HG03575 (cell line): ENCODE data around the gene ANKRD29.

Experiments
- ATAC-seq: cut with Tn5 transposase; IDR thresholded peaks from one replicate; pipeline ENCODE4 v1.9.1; 2021; ENCODE audit not compliant: unreplicated experiment, insufficient number of reproducible peaks, low FRiP score; ENCODE audit errors: extremely low read depth

Gene ANKRD29, protein sequence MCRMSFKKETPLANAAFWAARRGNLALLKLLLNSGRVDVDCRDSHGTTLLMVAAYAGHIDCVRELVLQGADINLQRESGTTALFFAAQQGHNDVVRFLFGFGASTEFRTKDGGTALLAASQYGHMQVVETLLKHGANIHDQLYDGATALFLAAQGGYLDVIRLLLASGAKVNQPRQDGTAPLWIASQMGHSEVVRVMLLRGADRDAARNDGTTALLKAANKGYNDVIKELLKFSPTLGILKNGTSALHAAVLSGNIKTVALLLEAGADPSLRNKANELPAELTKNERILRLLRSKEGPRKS

DNA sequence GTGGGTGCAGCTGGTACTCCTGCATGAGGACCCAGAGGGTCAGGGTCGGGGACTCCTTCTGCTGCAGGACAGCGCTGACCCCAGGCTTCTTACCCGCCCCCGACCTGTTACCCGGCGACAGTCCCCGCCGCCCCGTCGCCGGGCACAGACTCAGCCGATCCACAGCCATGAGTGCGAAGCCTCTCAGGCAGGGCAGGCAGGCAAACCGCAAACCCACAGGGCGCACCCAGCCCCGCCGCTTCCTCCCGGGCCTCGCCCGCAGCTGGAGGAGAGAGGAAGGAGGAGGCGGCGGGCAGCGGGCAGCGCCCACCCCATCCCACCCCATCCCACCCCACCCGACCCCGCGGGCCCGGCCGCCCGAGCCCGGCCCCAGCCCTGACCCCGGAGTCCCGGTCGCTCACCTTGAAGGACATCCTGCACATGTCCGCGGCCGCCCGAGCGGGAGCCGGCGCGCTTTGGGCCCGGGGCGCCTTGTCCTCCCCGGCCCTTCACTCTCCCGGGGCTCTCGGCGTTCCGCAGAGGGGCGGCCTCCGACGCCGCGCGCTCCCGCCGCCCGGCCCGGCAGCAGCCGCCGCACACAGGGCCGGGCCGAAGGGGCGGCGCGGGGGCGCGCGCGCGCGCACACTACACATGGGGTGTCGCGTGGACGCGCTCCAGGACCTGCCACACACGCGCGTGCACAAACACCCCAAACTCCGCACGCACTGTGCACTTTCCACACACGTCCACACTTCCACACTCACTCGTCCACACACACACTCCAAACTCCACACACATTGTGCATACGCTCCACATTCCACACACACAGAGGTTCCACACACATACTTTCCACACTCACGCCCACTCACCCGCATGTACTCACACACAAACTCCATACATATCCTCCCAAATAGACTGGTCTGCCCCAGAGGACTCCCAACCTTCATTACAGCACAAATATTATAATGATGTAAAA is at the start of gene ANKRD29:
TSS of gene ANKRD29 (minus strand) at position 603 of the 955 bp plus-strand sequence. CDS start at position 422, 181 bp downstream.
- ATAC-seq = no peak

DNA sequence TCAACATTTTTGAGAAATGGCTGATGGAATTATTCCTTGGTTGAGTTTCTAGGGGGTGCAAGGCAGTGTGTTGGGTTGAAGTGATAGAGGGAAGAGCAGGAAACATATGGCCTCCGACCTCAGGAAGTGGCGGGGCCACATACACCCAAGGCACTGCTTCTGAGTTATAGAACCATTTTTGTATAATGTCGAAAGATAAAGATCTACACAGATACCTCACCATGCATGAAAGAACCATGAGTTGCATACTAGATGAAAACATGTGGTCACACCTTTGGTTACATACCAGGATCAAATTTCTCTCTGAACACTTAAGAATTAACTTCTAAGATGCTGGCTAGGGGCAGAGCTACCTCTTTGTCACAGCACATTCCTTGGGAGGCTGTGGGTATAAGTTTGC is 49.7 kb upstream of the ANKRD29 start:
- no peak for ATAC-seq

DNA sequence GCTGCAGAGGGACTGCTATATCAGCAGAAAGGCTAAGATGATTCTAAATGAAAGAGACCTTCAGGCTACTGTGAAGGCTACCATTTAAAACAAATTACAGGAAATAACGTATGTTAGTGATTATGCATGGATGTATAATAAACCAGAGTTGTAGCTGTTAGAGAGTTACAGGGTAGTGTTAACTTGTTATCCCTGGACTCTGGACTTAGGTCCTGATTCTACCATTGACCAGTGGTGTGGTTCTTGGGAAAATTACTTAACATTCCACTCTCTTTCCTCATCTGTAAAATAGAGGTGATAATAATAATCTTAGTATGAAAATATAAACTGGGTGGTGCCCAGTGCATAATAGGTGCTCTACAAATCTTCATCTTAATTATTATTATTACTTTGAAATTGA is 48.7 kb upstream of the ANKRD29 start:
- no peak for ATAC-seq

DNA sequence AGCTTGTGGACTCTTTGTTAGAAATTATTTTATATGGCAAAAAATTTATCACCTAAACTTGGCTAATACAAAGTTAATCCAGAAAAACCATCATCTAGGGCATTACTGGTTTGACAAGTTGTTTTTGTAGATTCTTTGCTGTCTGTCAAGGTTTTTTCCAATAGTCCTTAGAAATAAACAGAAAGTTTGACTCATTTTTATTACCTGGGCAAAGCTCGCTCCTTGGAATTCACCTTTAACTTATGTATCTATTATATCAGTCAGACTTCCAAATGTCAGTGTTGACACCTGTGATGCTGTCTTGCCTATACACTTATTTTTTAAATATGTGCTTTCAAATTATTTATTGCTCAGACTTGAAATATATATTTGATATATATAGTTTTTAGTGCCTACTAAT is 48.2 kb upstream of the ANKRD29 start:
- ATAC-seq = no peak

DNA sequence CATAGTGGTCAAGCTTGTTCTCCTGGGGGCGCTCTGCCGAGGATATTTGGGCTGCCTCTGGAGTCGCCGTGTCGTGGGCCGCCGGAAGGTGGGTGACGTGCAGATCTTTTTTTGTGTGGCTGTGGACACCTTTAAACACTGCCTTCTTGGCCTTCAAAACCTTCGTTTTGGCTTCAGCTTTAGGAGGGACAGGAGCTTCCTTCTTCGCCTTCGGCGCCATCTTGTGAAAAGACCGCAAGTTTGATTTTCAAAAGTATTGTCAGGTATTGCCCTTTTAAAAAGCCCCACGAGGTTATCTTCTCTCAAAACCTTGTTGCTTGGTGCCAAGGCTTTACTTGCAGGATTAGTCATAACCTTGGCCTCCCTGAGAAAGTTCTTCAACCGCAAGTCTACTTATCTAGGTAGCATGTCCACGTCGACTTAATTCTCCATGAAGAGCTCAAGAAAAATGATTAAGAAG is 47.4 kb upstream of the ANKRD29 start:
- no peak for ATAC-seq

DNA sequence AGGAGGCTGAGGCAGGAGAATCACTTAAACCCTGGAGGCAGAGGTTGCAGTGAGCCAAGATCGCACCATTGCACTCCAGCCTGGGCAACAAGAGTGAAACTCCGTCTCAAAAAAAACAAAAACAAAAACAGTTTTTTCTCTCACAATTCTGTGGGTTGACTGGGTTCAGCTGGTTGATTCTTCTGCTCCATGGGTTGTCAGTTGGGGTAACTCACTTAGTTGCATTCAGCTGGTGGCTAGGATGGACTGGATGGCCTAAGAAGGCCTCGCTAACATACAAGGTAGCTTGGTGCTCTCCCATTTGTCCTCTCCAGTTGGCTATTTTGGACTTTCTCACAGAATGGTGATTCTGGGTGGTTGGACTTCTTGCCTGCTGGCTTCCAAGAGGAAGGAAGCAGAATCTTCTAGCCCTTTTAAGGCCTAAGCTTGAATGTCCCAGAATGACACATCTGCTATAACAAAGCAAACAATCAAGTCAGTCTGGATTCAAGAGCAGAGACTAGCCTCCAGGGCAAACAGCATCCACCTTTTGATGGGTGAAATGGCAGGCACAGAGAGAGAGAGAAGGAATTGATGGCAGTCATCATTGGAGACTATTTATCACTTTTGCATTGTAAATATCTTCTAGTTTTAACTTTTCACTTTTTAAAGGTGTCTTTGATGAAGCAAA is 44.4 kb upstream of the ANKRD29 start:
- ATAC-seq = no peak

DNA sequence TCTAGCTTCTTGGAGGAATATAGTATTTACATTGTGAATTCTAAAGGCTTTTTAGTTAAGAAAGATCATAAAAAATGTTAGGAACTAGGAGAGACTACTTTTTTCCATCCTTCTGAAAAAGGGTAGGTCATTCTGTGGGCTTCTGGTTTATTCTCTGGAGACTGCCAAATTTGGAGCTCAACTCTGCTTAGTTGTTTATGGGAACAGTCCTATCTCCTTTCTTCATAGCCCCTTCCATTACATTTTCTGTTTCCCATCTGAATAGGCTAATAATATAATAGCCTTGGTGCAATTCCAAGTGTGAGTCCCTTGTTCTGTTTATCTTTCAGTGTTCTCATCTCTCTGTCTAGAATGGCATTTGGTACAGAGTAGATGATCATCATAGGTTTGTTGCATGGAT is 42.1 kb upstream of the ANKRD29 start:
- no peak for ATAC-seq

DNA sequence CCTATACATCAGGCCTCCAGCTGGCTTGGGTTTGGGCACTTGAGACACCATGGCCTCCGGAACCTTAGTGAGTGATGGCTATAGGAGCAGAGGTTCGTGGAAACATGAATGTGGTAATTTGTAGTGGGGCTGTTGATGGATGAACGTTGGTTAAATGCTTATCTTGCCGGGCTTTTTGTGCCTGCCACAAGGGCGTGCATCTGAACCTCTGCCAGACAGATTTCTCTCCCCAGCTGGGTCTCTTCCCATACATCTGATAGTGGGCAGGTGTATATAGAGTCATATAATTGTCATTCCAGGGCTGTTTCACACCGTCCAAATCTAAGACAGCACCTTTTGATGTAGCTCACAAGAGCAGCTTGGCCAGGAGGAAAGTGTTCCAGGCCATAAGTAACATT is 41.3 kb upstream of the ANKRD29 start:
- no peak for ATAC-seq

DNA sequence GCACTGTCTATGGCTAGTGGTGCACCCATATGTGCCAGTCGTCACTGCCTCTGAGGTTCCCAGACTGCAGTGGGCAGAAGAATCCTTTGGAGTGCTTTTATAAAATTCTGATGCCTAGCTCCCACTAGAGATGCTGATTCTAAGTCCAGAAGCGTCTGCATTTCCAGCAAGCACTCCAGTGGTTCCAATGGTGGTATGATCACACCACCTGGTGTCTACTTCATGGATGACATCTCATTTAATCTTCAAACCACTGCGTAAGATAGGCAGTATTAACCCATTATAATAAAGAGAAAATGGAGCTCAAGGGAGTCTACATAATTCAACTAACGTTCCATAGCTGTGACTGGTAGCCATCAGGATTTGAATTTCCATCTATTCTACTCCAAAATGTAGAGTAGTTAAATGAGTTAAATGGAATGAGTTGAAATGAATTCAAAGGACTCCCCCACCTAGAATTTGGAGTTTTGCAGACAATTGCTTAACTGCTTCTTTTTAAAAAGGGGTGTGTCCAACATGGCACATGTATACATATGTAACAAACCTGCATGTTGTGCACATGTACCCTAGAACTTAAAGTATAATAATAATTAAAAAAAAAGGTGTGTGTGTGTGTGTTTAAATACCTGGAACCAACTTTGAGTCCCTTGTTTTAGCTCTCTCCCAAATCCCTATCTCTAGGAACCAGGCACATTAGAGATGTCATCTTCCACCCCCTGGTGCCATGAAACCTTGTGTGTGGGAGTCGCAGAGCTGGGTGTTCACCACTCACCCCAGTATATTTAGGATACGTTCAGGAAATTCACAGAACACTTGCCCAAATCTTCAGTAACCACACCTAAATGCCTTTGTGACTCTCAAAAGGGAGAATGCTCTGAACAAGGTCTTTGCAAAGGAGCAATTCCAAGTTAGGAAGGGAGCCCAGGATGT is 40.6 kb upstream of the ANKRD29 start:
- no peak for ATAC-seq

DNA sequence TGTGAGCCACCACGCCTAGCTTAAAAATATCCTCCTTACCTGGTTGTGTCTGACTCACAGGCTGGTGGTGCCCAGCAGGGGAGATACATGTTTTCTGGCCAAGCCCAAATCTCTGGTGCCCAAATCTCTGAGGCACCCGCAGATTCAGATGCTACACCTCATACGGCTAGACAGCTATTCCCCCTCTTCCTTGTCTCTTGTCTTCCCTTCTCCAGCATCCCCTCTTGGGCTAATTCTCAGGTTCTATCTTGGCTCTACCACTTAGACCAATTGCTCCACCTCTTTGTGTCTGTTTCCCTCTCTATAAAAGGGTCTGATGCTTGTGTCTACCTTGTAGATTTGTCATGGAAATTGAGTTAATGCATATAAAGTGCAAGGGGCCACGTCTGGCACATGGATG is 39.9 kb upstream of the ANKRD29 start:
- no peak for ATAC-seq

DNA sequence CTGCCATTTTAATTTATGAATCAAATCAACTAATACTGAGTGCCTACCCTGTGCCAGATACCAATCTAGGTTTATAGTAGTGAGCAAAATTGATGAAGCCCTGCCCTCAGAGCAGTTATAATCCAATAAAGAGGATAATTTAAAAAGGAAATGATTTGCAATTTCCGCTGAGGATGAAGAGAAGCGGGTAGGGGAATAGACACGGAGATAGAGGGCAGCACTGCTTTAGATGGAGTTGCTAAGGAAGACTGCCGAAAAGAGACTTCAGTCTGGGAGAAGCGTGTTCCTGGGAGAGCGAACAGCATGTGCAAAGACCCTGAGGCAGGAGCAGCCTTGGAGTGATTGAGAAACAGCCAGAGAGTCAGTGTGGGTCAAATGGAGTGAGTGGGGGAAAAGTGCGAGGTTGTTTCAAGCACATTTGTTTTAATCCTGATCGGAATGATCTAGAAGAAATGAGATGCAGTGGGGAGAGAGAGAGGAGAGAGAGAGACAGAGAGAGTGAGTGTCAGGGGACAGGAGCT is 38.9 kb upstream of the ANKRD29 start:
- no peak for ATAC-seq

DNA sequence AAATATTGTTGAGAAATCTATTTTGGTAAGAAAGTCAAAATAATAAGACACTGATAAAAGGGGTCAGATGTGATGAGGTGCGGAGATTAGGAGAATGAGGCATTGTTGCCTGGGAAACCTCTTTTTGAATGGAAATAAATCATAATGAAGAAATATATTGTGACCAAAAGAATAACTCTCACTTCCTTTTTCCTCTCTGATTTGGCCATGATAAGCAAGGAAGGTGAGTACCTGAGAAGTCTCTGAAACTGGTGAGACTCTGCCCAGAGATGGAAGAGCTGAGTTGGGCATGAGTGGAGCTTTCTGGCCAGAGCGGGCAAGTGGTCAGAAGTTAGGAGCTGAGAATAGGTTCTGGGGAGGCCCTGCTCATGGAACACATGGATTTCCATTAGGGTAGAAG is 38.3 kb upstream of the ANKRD29 start:
- ATAC-seq = no peak

DNA sequence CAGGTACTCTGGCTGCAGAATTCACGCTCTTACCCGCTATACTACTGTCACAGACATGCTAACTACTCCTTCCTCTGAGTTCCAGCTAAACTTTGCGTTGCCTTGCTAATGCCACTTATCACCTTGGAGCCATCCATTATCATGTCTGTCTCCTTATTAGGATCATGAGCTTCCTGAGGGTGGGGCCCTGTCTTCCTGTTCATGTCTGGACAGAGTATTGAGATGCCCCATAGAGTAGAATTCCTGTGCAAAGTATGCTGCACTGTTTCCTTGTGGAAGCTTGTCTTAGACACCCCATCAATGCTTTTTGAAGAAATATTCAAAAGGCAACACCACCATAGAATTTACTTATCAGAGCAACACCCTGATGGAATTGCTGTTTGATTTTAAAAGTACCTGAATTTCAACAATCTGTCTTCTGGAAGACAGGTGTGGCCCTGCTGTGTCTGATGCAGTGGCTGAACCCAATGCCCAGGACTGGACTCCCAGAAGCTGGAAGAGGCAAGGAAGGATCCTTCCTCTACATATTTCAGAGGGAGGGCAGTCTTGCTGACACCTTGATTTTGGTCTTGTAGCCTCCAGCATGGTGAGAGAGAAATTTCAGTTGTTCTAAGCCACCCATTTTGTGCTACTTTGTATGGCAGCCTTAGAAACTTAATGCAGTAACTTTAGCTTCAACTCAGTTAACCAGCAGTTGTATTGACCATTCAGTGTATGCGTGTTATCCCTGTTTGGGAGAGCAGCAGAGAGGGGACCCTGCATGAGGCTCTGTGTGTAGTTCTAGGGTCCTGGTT is 32.1 kb upstream of the ANKRD29 start:
- ATAC-seq = no peak

DNA sequence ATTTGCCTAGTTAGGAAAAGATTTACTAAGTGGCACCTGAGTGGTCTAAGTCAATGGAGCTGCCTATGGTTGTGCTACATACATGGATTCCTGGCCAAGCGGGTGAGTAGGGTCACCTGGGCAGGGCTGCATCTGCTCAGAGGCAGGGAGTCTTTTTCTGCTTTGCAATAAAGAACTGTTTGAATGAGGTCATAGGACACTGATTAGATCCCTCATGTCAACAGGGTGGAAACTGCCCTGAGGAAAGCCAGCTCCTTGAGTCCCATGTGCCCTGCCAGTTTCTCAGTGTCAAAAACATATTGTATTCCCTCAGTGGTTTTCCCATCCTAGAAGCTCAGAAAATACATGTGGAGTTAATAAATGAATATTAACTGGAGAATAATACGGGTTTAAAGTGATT is 31.1 kb upstream of the ANKRD29 start:
- no peak for ATAC-seq

DNA sequence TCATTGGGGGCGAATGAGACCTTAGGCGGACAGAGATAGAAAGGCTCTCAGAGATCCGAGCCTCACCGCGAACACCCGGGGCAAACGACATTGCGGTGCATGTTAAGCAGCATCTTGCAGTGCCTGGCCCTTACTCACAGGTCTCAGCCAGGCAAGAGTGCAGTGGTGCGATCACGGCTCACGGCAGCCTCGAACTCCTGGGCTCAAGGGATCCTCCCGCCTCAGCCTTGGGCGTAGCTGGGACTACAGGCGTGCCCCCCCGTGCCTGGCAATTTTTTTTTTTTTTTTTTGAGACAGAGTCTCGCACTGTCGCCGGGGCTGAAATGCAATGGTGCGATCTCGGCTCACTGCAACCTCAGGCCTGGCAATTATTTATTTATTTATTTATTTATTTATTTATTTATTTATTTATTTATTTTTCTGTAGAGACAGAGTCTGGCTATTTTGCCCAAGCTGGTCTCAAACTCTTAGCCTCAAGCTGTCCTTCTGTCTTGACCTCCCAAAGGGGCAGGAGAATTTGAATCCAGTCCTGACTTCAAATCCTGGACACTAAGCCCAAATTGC is 27.9 kb upstream of the ANKRD29 start:
- ATAC-seq = no peak

DNA sequence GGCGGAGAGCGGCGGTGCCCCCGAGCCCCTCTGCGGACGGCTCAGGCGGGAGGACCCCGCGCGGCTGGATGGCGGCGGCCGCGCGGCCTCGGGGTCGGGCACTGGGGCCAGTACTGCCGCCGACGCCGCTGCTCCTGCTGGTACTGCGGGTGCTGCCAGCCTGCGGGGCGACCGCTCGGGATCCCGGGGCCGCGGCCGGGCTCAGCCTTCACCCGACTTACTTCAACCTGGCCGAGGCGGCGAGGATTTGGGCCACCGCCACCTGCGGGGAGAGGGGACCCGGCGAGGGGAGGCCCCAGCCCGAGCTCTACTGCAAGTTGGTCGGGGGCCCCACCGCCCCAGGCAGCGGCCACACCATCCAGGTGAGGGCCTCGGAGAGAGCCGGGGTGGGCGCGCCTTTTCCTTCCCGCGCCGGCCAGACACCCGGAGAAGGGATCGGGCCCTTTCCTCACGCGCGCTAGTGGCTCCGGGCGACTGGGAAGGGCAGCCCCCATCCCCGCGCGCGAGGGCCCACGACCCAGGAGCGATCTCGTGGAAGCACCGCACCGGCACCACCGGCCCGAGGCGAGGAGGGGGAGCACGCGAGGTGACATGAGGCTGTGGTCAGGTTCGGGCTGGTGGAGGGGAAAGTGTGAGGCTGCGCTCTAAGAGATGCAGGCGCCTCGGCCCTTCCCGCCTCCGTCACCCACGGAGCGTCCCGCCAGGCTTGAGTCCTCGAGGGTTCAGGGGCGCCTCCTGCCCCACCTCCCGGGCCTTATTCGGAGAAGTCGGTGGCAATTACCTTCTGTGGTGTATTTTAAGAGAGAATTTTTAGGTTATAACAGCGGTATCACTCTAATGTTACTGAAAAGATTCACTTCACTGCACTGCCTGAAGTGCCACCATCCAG is 27.1 kb upstream of the ANKRD29 start:
- ATAC-seq = no peak
